Limb (tissue), 2 donors: ENCODE data around the gene FARSA.
"Not testable (repeated sequence)": the region's sequence is repeated elsewhere in the genome, so short reads cannot be mapped to it uniquely, and the experiment has no call there.

Source experiments
- DNase-seq, 2 donors: peaks; one replicate each; pipeline ENCODE4 v3.0.0-alpha.2; 2016; ENCODE audit errors: extremely low spot score in 2 of 2

Gene FARSA

GRCh38 chr19:12937927-12938778, 4.6 kb upstream of the FARSA start, which contains the start of gene CALR:
Gene CALR, plus strand, starts transcription at chr19:12938609. Its CDS starts 71 bp downstream, at chr19:12938680.
- DNase-seq: peak; percentile 99

GRCh38 chr19:12937093-12937926, 3.8 kb upstream of the FARSA start:
- DNase-seq: peak in 1 of 2 donors; percentile 54

- no peak for DNase-seq
Observed at GRCh38 chr19:12936582-12936981, 3.1 kb upstream of the FARSA start.

GRCh38 chr19:12935071-12935470, 1.6 kb upstream of the FARSA start:
- DNase-seq: no peak

DNA sequence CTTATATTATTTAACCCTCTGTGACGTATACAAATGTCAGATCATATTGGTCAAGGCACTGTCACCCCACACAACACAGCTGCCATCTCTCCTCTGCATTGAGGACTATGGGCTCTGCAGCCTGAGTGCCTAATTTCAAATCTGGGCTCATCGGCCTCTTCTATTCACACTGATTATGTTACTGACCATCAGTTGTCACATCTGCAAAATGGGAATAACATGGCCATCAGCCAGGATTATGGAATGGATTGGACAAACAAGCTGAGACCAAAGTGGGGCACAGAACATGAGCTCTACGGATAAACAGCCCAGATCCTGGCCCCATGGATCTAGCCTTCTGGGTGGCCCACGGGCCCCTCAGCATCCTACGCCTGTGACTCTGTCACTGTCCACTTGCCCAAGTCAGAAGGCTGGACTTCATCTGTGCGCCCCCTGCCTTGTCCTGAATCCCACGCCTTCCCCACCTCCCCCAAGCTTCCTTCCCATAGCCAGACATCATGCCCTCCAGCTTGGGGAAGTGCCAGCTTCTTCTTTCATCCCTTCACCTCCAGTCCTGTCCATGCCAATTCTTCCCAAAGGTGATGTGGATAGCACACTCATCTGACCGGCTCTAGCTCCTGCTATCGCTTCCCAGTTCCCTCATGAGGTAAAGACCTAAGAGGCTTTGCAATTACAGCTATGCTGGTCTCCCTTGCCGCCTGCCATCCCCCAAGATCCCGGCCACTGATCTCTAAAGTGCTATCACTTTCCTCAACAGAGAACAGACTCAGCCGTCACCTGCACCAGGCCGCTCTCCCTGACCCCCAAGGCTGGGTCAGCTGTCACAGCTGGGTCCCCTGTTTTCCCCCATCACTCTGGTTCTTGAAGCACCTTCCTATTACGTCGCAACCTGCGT, 872 bp downstream of the FARSA start:
- DNase-seq: no peak

GRCh38 chr19:12930002-12930645, 3.4 kb downstream of the FARSA start:
- no peak for DNase-seq

GRCh38 chr19:12924621-12925310, 8.7 kb downstream of the FARSA start:
- DNase-seq: no peak

DNA sequence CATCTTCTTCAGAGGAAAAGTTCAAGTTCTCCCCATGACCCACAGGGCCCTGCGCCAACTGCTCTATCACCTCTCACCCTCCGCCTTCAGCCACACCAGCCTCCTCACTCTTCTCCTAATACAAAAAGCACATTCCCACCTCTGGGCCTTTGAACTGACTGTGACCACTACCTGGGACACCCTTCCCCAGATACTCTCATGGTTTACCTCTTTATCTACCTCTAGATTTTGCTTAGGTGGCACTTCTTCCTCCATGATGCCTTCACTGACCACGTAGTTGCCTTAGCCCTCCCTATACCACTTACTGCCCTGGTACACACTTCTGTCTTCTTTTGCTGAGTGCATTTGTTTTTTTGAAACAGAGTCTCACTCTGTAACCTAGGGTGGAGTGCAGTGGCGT, 10.6 kb downstream of the FARSA start:
- no peak for DNase-seq

- DNase-seq: no peak
Observed at GRCh38 chr19:12921047-12921446, 12.5 kb downstream of the FARSA start.

DNA sequence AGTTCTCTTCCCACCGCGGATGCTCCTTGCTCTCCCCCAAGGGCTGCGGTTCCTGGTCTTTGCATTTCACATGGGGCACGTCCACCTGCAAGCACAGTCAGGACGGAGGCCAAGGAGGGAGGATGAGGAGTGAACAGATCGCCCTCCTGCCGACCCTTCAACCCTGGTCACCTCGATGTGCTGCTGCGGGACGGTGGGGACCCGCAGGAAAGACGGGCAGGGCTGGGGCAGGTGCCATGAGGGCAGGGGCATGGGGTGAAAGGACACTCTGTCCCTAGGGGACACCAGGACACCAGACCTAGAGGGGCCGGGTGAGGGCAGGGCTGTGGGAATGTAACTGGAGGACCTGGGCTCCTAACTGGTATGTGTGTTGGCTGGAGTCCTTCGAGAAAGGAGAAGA, 15.3 kb downstream of the FARSA start:
- no peak for DNase-seq

DNA sequence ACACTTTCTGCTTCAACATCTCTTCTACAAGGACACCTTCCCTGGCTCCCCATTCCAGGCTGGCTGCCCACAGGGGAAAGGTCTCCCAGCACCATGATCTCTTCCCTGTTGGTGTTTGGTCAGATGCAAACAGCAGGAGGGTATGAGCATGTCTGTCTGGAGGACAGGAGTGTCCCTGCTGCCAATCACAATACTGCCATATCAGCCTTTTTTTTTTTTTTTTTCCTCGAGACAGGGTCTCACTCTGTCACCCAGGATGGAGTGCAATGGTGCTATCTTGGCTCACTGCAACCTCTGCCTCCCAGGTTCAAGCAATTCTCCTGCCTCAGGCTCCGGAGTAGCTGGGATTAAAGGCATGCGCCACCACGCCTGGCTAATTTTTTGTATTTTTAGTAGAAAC, 17.7 kb downstream of the FARSA start:
- not testable (repeated sequence) for DNase-seq

DNA sequence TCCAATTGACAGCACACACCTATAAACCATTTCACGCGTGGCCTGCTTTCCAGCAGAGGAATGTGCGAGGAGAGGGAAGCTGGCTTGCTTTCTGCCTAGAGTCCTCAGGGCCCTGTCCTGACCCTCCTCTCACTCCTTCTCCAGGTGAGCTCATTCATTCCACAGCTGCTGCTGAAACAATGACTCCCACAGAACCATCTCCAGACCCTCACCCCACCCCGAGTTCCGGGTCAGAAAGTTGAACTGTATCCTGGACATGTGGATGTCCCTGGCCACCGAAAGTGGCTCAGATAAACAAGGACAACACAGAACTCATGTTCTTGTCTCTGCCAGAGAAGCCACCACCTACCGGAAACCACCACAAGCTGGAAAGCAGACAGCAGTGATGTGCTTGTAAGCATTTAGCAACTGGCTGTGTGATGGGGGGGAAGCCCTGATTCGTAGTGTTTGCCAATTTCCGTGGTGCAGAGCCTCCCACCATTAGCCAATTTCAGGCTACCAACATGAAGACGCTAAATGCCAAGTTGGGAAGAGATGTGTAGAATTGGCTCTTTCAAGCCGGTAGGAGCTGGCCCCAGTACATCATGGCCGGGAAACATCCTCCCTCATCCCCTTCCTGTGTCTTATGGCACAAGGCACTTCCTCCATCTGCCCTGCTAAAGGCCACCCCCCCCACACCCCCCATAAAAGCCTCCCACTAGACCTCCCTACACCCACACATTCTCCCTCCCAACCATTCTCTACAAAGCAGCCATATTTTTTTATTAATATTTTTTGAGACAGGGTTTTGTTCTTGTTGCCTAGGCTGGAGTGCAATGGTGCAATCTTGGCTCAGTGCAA, 19.4 kb downstream of the FARSA start:
- no peak for DNase-seq

GRCh38 chr19:12913011-12913561, 20.4 kb downstream of the FARSA start:
- DNase-seq: peak; percentile 84 to 89

DNA sequence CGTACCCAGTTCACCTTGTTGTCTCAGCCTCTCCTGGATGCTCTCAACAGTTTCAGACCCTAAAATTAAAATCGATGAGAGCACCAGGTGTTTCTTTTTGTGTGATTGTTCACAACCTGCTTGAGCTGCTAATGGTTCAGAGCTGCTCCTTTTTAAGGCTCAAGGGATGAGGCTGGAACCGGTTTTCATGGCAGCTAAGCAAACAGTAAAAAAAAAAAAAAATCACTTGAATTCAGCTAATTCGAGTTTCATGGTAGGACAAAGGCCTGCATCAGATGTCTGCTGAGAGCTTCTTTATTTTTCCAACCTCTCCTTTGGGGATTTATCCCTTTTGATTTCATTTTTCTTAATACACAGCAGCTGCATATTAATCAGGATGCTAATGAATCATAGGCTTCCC, 20.9 kb downstream of the FARSA start:
- no peak for DNase-seq

- no peak for DNase-seq
Observed at GRCh38 chr19:12907166-12907565, 26.3 kb downstream of the FARSA start.

GRCh38 chr19:12899891-12900518, 33.5 kb downstream of the FARSA start:
- DNase-seq: no peak

GRCh38 chr19:12896460-12896859, 37.1 kb downstream of the FARSA start:
- no peak for DNase-seq

DNA sequence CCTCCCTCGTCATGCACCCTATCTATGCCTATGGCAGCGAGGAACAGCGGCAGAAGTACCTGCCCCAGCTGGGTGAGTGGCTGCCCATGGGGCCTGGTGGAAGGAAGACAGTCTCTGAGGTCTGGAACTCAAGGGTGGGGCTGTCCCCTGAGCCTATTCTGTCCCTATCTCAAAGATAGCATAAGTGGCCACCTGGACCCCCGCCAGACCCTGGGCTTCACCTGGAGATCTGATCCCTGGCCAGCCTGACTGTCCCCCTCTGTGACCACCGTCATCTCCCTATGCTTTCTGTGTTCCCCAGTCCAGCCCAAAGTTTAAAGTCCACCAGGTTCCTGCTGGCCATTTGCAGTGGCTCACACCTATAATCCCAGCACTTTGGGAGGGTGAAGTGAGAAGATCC, 39.9 kb downstream of the FARSA start:
- no peak for DNase-seq
